ENCODE results near the gene YEATS2.
"Not testable (repeated sequence)": the region's sequence is repeated elsewhere in the genome, so short reads cannot be mapped to it uniquely, and the experiment has no call there.

The YEATS2 gene

GRCh38 chr3:183697123-183697609 is 431 bp upstream of the YEATS2 start:
- Histone ChIP-seq H3K9me3 (ENCODE audit: severe bottlenecking) (no peaks in the 10 kb centered on the region), H3K4me1 (ENCODE audit: insufficient read depth, poor library complexity, severe bottlenecking) (peaks cover 9% of the 10 kb centered on the region), H3K27me3 (ENCODE audit: insufficient read depth, poor library complexity, severe bottlenecking) (no peaks in the 10 kb centered on the region), H3K27ac (ENCODE audit: poor library complexity, severe bottlenecking) (peak overlapping the region; percentile 62), H3K36me3 (ENCODE audit: low read depth) (peaks cover 13% of the 10 kb centered on the region), H3K4me3 (ENCODE audit: severe bottlenecking) (peak overlapping the region; percentile 100)
- TF ChIP-seq CTCF (IDR thresholded peaks at IDR 0.05; ENCODE audit: poor library complexity, severe bottlenecking): no peak
- ATAC-seq (ENCODE audit: low read depth) (no peak), DNase-seq (ENCODE audit: low spot score) (no peak)

- H3K36me3 ChIP-seq (ENCODE audit: low read depth): peaks cover 17% of the 10 kb centered on the region
- H3K27ac ChIP-seq (ENCODE audit: poor library complexity, severe bottlenecking): peak overlapping the region; percentile 62
- peaks cover 9% of the 10 kb centered on the region for H3K4me1 ChIP-seq (ENCODE audit: insufficient read depth, poor library complexity, severe bottlenecking)
- no peaks in the 10 kb centered on the region for H3K27me3 ChIP-seq (ENCODE audit: insufficient read depth, poor library complexity, severe bottlenecking)
- peak; percentile 50 for ATAC-seq (ENCODE audit: low read depth)
- TF ChIP-seq CTCF (IDR thresholded peaks at IDR 0.05; ENCODE audit: poor library complexity, severe bottlenecking): no peak
- H3K9me3 ChIP-seq (ENCODE audit: severe bottlenecking): no peaks in the 10 kb centered on the region
- peak overlapping the region; percentile 100 for H3K4me3 ChIP-seq (ENCODE audit: severe bottlenecking)
- no peak for DNase-seq (ENCODE audit: low spot score)
These were observed 738 bp downstream of the YEATS2 start for GRCh38 chr3:183698318-183698751.

- no peak for DNase-seq (ENCODE audit: low spot score)
- H3K27ac ChIP-seq (ENCODE audit: poor library complexity, severe bottlenecking): peak overlapping the region; percentile 62
- peak overlapping the region; percentile 100 for H3K4me3 ChIP-seq (ENCODE audit: severe bottlenecking)
- peaks cover 9% of the 10 kb centered on the region for H3K4me1 ChIP-seq (ENCODE audit: insufficient read depth, poor library complexity, severe bottlenecking)
- H3K27me3 ChIP-seq (ENCODE audit: insufficient read depth, poor library complexity, severe bottlenecking): no peaks in the 10 kb centered on the region
- peak; percentile 51; the same call in 2 of the 3 replicates for ATAC-seq (ENCODE audit: low read depth)
- H3K9me3 ChIP-seq (ENCODE audit: severe bottlenecking): no peaks in the 10 kb centered on the region
- no peak for TF ChIP-seq CTCF (IDR thresholded peaks at IDR 0.05; ENCODE audit: poor library complexity, severe bottlenecking)
- peaks cover 17% of the 10 kb centered on the region for H3K36me3 ChIP-seq (ENCODE audit: low read depth)
These were observed 1.2 kb downstream of the YEATS2 start for GRCh38 chr3:183698756-183699155.

GRCh38 chr3:183699238-183699947 is 1.8 kb downstream of the YEATS2 start:
- peak; percentile 47 for ATAC-seq (ENCODE audit: low read depth)
- no peak for TF ChIP-seq CTCF (IDR thresholded peaks at IDR 0.05; ENCODE audit: poor library complexity, severe bottlenecking)
- Histone ChIP-seq H3K9me3 (ENCODE audit: severe bottlenecking) (no peaks in the 10 kb centered on the region), H3K4me3 (ENCODE audit: severe bottlenecking) (peak overlapping the region; percentile 100), H3K27me3 (ENCODE audit: insufficient read depth, poor library complexity, severe bottlenecking) (no peaks in the 10 kb centered on the region), H3K36me3 (ENCODE audit: low read depth) (peaks cover 17% of the 10 kb centered on the region), H3K4me1 (ENCODE audit: insufficient read depth, poor library complexity, severe bottlenecking) (peaks cover 9% of the 10 kb centered on the region), H3K27ac (ENCODE audit: poor library complexity, severe bottlenecking) (peak overlapping the region; percentile 62)
- no peak for DNase-seq (ENCODE audit: low spot score)

GRCh38 chr3:183701744-183702143 is 4.1 kb downstream of the YEATS2 start:
- Histone ChIP-seq H3K27me3 (ENCODE audit: insufficient read depth, poor library complexity, severe bottlenecking) (no peaks in the 10 kb centered on the region), H3K4me3 (ENCODE audit: severe bottlenecking) (no peak overlapping the region), H3K9me3 (ENCODE audit: severe bottlenecking) (no peaks in the 10 kb centered on the region), H3K4me1 (ENCODE audit: insufficient read depth, poor library complexity, severe bottlenecking) (peaks cover 9% of the 10 kb centered on the region), H3K36me3 (ENCODE audit: low read depth) (peaks cover 17% of the 10 kb centered on the region), H3K27ac (ENCODE audit: poor library complexity, severe bottlenecking) (no peak overlapping the region)
- DNase-seq (ENCODE audit: low spot score) (no peak), ATAC-seq (ENCODE audit: low read depth) (no peak)
- no peak for TF ChIP-seq CTCF (IDR thresholded peaks at IDR 0.05; ENCODE audit: poor library complexity, severe bottlenecking)

- not testable (repeated sequence) for H3K9me3 ChIP-seq (ENCODE audit: severe bottlenecking); H3K27me3 ChIP-seq (ENCODE audit: insufficient read depth, poor library complexity, severe bottlenecking); DNase-seq (ENCODE audit: low spot score); H3K4me1 ChIP-seq (ENCODE audit: insufficient read depth, poor library complexity, severe bottlenecking); H3K27ac ChIP-seq (ENCODE audit: poor library complexity, severe bottlenecking); ATAC-seq (ENCODE audit: low read depth); H3K4me3 ChIP-seq (ENCODE audit: severe bottlenecking)
- H3K36me3 ChIP-seq (ENCODE audit: low read depth): peaks cover 17% of the 10 kb centered on the region
These were observed 6.3 kb downstream of the YEATS2 start for GRCh38 chr3:183703892-183704291.

Measured in RWPE2 (cell line).